Glomerular endothelial cell (primary cell): ENCODE measurements around the gene EXOG. TPM values are rescaled to one million over a fixed set of nuclear protein-coding genes. Genes with fewer than 3 reads are reported as not detected.

ENCODE experiments used
- DNase-seq: peaks from one replicate; pipeline ENCODE4 v3.0.0-alpha.2; 2011; ENCODE audit warnings: low read depth, low spot score; ENCODE audit errors: extremely low read depth
- total RNA-seq: library from RNA; depleted of rRNA; stranded (reverse); fragments of >200 nt; gene quantifications from 2 replicates; pipeline ENCODE4 v1.2.3, GENCODE V29; 2015

EXOG gene
- total RNA-seq, 1 donor from 2014 or later, result 12.8 TPM

- DNase-seq, result no peak
These were observed 11.0 kb downstream of the EXOG start for GRCh38 chr3:38507120-38507519.

- DNase-seq, result no peak
These were observed 13.6 kb downstream of the EXOG start for GRCh38 chr3:38509732-38510131.

DNA sequence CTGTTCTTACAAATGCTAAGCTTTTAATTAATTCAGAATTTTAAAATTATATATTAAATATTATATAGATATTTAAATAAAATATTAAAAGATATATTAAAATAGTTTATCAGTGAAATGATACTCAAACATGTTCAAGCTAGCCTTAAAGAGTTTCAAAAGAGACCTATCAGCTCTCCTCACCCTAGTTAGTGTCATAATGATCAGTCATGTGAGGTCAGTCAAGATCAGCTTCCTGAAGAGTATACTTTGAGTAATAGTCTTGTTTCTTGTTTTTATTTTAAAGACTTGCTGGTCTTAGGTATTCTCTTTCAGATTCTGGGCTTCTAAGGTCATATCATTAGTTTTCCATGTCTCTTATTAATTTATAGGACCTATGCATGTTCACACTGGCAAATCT lies 14.5 kb downstream of the EXOG start:
- no peak for DNase-seq

- no peak for DNase-seq
These were observed 15.4 kb downstream of the EXOG start for GRCh38 chr3:38511546-38511945.

GRCh38 chr3:38515367-38515766 lies 19.2 kb downstream of the EXOG start:
- DNase-seq, result no peak

GRCh38 chr3:38516669-38517068 lies 20.5 kb downstream of the EXOG start:
- DNase-seq, result no peak

GRCh38 chr3:38519000-38519399 lies 22.9 kb downstream of the EXOG start:
- no peak for DNase-seq

GRCh38 chr3:38519651-38520050 lies 23.5 kb downstream of the EXOG start:
- no peak for DNase-seq

DNA sequence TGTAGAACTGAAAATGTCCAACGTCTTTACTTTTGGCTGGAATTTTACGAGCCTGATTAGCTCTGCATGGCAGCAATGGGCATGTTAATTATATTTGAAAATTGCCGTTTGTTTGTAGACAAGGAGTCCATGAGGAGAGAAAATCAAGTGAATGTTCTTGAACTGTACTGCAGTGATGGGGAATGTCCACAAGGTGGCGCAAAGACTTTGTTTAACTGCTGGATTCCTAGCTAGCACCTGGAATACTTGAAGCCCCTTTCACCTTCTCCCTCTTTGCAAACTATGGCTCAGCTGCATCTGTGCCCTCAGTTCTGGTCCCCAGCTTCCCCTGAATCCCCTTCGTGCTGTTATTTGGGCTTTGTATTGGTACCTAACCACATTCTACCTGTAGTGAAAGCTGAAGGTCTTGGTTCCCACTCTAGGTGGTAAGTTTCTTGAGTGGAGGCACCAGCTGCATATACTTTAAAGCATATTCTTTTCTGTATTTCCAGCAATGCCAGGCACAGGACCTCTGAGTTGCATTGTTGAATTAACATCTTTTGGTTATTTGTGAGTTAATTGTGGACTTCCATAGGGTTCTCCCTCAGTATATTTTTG lies 25.3 kb downstream of the EXOG start:
- peak; percentile 77 for DNase-seq

DNA sequence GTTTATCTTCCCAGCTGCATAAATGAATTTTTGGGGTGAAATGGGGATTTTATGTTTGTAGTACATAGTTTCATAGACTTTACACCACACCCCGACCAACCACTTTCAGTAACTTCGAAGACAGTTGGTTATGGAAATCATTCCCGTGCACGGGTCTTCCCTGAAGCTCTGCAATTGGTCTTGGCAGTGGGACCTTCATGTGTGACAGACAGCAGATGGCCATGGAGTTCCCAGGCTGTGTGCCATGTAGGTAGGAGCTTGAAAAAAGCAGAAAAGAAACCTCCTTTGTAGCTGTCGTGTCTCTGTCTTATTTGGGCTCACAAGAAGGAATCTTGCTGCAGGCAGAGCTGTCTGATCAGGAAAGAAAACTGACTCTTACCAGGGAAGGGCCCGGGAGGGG lies 25.9 kb downstream of the EXOG start:
- no peak for DNase-seq

- no peak for DNase-seq
These were observed 28.1 kb downstream of the EXOG start for GRCh38 chr3:38524141-38524739.

- DNase-seq, result no peak
These were observed 30.7 kb downstream of the EXOG start for GRCh38 chr3:38526792-38527191.

DNA sequence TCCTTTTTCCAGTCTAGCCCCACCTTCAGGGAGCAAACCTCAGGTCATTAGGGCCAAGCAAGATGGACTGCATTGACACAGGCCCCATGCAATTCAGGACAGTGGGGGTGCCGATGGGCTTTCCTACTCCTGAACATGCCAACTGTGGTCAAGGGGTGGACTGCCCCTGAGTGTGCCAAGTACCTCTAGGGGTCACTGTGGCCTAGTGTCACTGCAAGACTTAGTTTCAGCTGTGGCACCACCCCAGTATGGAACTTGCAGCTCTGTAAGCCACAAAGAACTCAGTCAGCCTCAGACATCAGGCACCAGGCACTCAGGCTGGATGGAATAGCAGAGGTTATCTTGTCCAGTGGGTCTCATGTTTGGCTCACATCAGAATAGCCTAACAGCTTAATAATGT lies 32.3 kb downstream of the EXOG start:
- DNase-seq, result no peak

DNA sequence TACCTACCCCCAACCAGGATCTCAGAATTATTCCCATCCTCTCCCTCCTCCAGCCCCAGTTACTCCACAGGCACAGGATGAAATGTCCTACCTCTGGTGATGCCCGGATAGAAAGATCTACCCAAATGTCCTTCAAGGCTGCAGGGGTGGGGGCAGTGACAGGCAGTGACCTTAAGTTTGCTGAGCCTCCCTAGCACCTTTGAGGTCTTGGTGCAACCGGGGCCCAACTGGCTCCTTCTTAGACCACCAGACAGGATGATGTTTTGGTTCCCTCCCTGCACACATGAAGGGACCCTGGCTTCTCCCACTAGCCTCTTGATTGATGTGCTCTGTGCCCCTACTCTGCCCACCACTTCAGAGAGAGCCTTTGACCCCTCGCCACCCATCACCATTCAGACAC lies 36.4 kb downstream of the EXOG start:
- no peak for DNase-seq

- no peak for DNase-seq
These were observed 37.3 kb downstream of the EXOG start for GRCh38 chr3:38533285-38533976.

DNA sequence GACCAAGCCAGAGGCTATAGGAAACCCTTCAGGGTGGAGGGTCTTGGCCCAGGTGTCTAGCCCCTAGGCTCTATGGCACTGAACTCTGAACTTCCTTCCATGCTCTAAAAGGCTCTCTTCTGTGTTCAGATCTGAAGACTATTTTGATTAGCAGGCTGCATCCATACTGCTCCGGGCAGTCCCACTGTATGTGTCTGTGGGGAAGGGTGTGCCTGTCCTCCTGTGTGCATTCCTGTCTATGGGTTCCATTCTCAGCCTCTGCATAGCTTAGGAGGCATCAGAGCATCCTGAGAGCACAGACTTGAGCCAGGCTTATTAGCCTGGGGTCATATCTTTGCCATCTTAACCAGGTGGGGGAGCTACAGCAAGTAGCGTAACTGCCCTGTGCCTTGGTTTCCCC lies 38.0 kb downstream of the EXOG start:
- DNase-seq, result no peak

- DNase-seq, result no peak
These were observed 38.5 kb downstream of the EXOG start for GRCh38 chr3:38534604-38535003.

DNA sequence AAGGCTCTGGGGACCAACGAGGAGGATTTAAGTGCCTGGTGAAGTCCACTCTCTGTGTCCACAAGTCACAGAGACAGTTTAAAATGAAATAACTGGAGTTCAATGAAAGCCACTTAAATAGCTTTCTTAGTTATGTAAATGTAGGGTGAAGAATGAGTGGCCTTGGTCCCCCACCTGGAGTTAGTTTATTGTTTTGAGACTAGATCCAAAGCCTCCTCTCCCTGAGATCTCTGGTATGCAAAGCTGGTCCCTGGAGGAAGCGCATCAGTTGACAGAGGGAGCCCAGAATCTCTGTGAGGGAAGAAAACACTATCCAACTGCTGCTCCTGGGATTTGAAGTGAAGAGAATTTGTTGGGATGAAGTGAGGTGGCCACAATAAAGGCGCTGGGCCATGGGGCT lies 40.5 kb downstream of the EXOG start:
- DNase-seq, result no peak

DNA sequence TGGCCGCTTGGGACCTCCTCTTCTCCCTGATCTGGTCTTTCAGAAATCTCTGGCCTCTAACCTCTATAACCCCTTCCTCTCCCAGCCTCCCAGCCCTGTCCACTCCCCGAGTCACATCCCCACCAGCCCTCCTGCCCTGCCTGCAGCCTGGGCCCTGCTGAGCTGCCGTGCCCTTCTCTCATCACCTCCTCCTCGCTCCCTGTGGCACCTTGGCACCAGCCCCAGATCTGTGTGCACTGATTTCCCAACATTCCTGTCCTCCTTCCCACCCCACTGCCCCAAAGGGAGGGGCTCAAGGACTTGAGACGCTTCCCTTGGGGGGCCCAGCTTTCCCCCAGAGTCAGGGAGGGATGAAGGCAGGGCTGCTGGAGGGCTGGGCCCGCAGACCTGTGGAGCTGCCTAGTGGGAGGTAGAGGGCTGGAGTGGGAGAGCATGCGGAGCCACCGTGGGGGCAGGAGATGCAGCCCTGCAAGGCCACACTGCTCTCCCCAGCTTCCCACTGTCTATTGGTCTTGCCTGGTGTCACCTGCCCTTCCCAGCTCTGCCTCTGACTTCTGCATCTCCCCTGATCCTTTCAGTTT lies 42.7 kb downstream of the EXOG start:
- DNase-seq, result no peak

DNA sequence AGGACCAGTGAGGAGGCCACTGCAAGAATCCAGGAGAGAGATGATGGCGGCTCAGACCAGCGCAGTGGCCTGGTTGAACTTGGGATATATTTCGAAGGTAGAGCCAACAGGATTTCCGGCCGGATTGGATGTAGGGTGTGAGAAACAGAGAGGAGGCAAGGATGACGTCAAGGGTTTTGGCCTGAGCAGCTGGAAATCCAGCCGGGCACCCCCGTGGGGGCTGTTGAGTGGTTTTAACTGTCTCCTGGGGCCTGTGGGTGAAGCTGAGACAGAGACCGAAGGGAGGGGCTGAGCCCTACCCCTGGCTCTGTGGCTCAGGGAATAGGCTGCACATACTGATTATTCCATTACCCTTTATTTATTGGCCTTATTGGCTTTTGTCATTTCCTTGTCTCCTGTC lies 45.7 kb downstream of the EXOG start:
- no peak for DNase-seq

GRCh38 chr3:38542401-38543298 lies 46.5 kb downstream of the EXOG start:
- DNase-seq, result no peak
